CD14-positive monocyte (primary cell): ENCODE data around the gene SLC35F1. TPM values are rescaled to one million over a fixed set of nuclear protein-coding genes. Genes with fewer than 3 reads are reported as not detected.

Source experiments
- DNase-seq, 3 donors: peaks; one replicate each; pipeline ENCODE4 v3.0.0-alpha.2; 2011 to 2022
- H2AFZ ChIP-seq: 2 replicates; pipeline ENCODE4 v1.6.0; 2012; ENCODE audit warnings: mild to moderate bottlenecking, low read depth, low read length, inconsistent platforms; ENCODE audit not compliant: insufficient read depth, poor library complexity, severe bottlenecking
- H3K27ac ChIP-seq, 2 donors: 1 replicate in 1 of 2; 2 replicates in 1 of 2; pipeline ENCODE4 v1.5.1; 2012 to 2013; ENCODE audit warnings: low read length in 2 of 2, control low read depth in 1 of 2, inconsistent platforms in 1 of 2, low read depth in 1 of 2, mild to moderate bottlenecking in 1 of 2
- H3K27me3 ChIP-seq, 2 donors: one replicate each; pipeline versions ENCODE4 v1.6.0 to v1.6.1; 2011 to 2013; ENCODE audit warnings: low read length in 2 of 2; ENCODE audit not compliant: control insufficient read depth in 2 of 2, insufficient read depth in 2 of 2
- H3K36me3 ChIP-seq, 2 donors: replicated peaks in 1 of 2; 1 replicate in 1 of 2; 2 replicates in 1 of 2; pipeline versions ENCODE4 v1.5.1 to v1.6.1; 2012 to 2013; ENCODE audit warnings: low read length in 2 of 2, control low read depth in 1 of 2, inconsistent platforms in 1 of 2, mild to moderate bottlenecking in 1 of 2; ENCODE audit not compliant: insufficient read depth in 2 of 2, control insufficient read depth in 1 of 2
- H3K4me1 ChIP-seq, 2 donors: 1 replicate in 1 of 2; 2 replicates in 1 of 2; pipeline versions ENCODE4 v1.5.1 to v1.6.1; 2012 to 2013; ENCODE audit warnings: low read length in 2 of 2, control low read depth in 1 of 2, inconsistent platforms in 1 of 2, mild to moderate bottlenecking in 1 of 2, moderate library complexity in 1 of 2; ENCODE audit not compliant: insufficient read depth in 2 of 2, control insufficient read depth in 1 of 2
- H3K4me2 ChIP-seq: replicated peaks from 2 replicates; pipeline ENCODE3; 2012; ENCODE audit warnings: low read length, moderate library complexity, mild to moderate bottlenecking; ENCODE audit not compliant: poor library complexity, severe bottlenecking; ENCODE audit errors: extremely low read depth
- H3K4me3 ChIP-seq, 3 experiments: fragments of 200-600 bp in 1 of 3; sonication (generic) in 1 of 3; replicated peaks in 1 of 3; 1 replicate in 2 of 3; 2 replicates in 1 of 3; pipeline ENCODE4 v1.5.1; 2011 to 2013; ENCODE audit warnings: low read length in 3 of 3, mild to moderate bottlenecking in 3 of 3, control low read depth in 2 of 3, low read depth in 2 of 3, inconsistent platforms in 1 of 3, moderate library complexity in 1 of 3
- H3K79me2 ChIP-seq: 2 replicates; pipeline ENCODE4 v1.6.0; 2012; ENCODE audit warnings: mild to moderate bottlenecking, control low read depth, inconsistent platforms, low read length, moderate library complexity; ENCODE audit not compliant: insufficient read depth
- H3K9ac ChIP-seq: 2 replicates; pipeline ENCODE4 v1.6.0; 2017; ENCODE audit warnings: low read length, mild to moderate bottlenecking; ENCODE audit not compliant: insufficient read depth, poor library complexity, severe bottlenecking
- H3K9me3 ChIP-seq, 2 donors: replicated peaks in 1 of 2; 1 replicate in 1 of 2; 2 replicates in 1 of 2; pipeline versions ENCODE4 v1.5.1 to v1.6.1; 2012 to 2013; ENCODE audit warnings: low read length in 2 of 2, control low read depth in 1 of 2; ENCODE audit not compliant: control insufficient read depth in 1 of 2, insufficient read depth in 1 of 2
- H4K20me1 ChIP-seq: 2 replicates; pipeline ENCODE4 v1.6.0; 2012; ENCODE audit warnings: mild to moderate bottlenecking, low read length, control low read depth, moderate library complexity; ENCODE audit not compliant: insufficient read depth
- H3K27ac Mint-ChIP-seq, 7 donors: one replicate each; pipeline ENCODE4 v1.8.0; 2020; ENCODE audit warnings: mild to moderate bottlenecking in 7 of 7, mixed read lengths in 7 of 7, moderate library complexity in 6 of 7, inconsistent platforms in 2 of 7
- H3K27me3 Mint-ChIP-seq, 3 donors: one replicate each; pipeline ENCODE4 v1.8.0; 2021 to 2022; ENCODE audit warnings: low read depth in 3 of 3, mild to moderate bottlenecking in 3 of 3, mixed read lengths in 3 of 3, moderate library complexity in 3 of 3, inconsistent platforms in 1 of 3
- H3K36me3 Mint-ChIP-seq, 2 donors: one replicate each; pipeline ENCODE4 v1.8.0; 2020; ENCODE audit warnings: mixed read lengths in 2 of 2, inconsistent platforms in 1 of 2, mild to moderate bottlenecking in 1 of 2
- H3K4me1 Mint-ChIP-seq: one replicate; pipeline ENCODE4 v1.8.0; 2020; ENCODE audit warnings: mild to moderate bottlenecking, mixed read lengths
- H3K4me3 Mint-ChIP-seq, 2 donors: one replicate each; pipeline ENCODE4 v1.8.0; 2020; ENCODE audit warnings: mild to moderate bottlenecking in 2 of 2, mixed read lengths in 2 of 2, moderate library complexity in 1 of 2
- H3K9me3 Mint-ChIP-seq, 7 donors: one replicate each; pipeline ENCODE4 v1.8.0; 2020 to 2022; ENCODE audit warnings: mixed read lengths in 7 of 7, mild to moderate bottlenecking in 6 of 7, moderate library complexity in 6 of 7, inconsistent platforms in 2 of 7
- WGBS: methylation state at CpG from one replicate; pipeline ENCODE4 v1.1.5; 2013; ENCODE audit warnings: missing lambda C conversion rate; ENCODE audit not compliant: insufficient coverage; 5-methylcytosine and 5-hydroxymethylcytosine counted together
- intact Hi-C, 2 donors: fragments of 100-400 bp; cut with micrococcal nuclease; formaldehyde crosslinking; loops; one replicate each; pipeline versions ENCODE4 v1.15.0 to v1.15.1; 2023
- polyA plus RNA-seq, 3 donors: library from polyadenylated mRNA; depleted of rRNA in 1 of 3; unstranded in 2 of 3; stranded (reverse) in 1 of 3; fragments of 300-500 nt in 2 of 3; fragments of >200 nt in 1 of 3; fragmentation: Illumina TruSeq in 2 of 3; gene quantifications; 1 replicate in 2 of 3; 2 replicates in 1 of 3; pipeline ENCODE4 v1.2.3, GENCODE V29; 2012 to 2021
- TF ChIP-seq, protein P1 (sequence below): fragments of 200-600 bp; IDR thresholded peaks from one replicate; pipeline ENCODE4 v1.8.0; 2022; ENCODE audit warnings: antibody characterized with exemption, mild to moderate bottlenecking

SLC35F1 gene
- polyA plus RNA-seq, 3 donors = not detected

DNA sequence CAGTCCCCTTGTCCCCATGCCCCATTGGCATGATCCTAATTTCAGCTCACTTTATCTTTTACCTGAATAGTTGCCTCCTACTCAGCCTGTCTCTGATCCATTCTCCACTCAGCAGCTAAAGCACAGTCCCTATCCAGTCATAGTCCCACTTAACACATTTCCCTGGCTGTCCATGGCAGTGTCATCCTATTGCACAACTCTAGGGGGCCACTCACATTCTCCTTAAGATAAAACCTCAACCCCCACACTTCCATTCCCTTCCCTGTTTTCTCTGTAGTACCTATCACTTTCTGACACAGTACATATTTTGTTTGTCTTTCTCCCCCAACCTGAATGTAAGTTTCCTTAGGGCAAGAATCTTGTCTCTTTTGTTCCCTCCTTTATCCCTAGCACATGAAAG is 420.2 kb downstream of the SLC35F1 start:
- H3K36me3 ChIP-seq = no peaks in the 10 kb centered on the region
- no peaks in the 10 kb centered on the region for H3K9me3 ChIP-seq
- no peaks in the 10 kb centered on the region for H3K4me1 ChIP-seq
- TF ChIP-seq, protein P1, sequence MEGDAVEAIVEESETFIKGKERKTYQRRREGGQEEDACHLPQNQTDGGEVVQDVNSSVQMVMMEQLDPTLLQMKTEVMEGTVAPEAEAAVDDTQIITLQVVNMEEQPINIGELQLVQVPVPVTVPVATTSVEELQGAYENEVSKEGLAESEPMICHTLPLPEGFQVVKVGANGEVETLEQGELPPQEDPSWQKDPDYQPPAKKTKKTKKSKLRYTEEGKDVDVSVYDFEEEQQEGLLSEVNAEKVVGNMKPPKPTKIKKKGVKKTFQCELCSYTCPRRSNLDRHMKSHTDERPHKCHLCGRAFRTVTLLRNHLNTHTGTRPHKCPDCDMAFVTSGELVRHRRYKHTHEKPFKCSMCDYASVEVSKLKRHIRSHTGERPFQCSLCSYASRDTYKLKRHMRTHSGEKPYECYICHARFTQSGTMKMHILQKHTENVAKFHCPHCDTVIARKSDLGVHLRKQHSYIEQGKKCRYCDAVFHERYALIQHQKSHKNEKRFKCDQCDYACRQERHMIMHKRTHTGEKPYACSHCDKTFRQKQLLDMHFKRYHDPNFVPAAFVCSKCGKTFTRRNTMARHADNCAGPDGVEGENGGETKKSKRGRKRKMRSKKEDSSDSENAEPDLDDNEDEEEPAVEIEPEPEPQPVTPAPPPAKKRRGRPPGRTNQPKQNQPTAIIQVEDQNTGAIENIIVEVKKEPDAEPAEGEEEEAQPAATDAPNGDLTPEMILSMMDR = no peak
- Mint-ChIP-seq H3K9me3 (peaks cover 3 to 10% (median 6%) of the 10 kb centered on the region in 7 donors), H3K27me3 (peaks cover 2 to 3% (median 2%) of the 10 kb centered on the region in 3 donors), H3K36me3 (no peaks in the 10 kb centered on the region), H3K4me3 (no peak overlapping the region), H3K4me1 (no peaks in the 10 kb centered on the region), H3K27ac (no peak overlapping the region)
- no peak overlapping the region for H3K27ac ChIP-seq
- H3K4me3 ChIP-seq = no peak overlapping the region
- H3K27me3 ChIP-seq = no peaks in the 10 kb centered on the region
- H3K9ac ChIP-seq = no peak overlapping the region
- no peak overlapping the region for H2AFZ ChIP-seq
- DNase-seq = no peak
- no peaks in the 10 kb centered on the region for H4K20me1 ChIP-seq
- intact Hi-C loops = no loop called here
- H3K4me2 ChIP-seq = no peak overlapping the region
- H3K79me2 ChIP-seq = no peaks in the 10 kb centered on the region

- Mint-ChIP-seq H3K9me3 (peaks cover 0 to 16% (median 10%) of the 10 kb centered on the region in 7 donors), H3K4me1 (no peaks in the 10 kb centered on the region), H3K4me3 (no peak overlapping the region), H3K27ac (no peak overlapping the region), H3K36me3 (no peaks in the 10 kb centered on the region), H3K27me3 (peaks cover 0 to 1% (median 0%) of the 10 kb centered on the region in 3 donors)
- WGBS = no CpG with 5 or more reads among the region's 1 CpG
- Histone ChIP-seq H3K4me1 (no peaks in the 10 kb centered on the region), H3K27ac (no peak overlapping the region), H3K36me3 (no peaks in the 10 kb centered on the region), H3K9me3 (no peaks in the 10 kb centered on the region), H3K4me2 (no peak overlapping the region), H4K20me1 (no peaks in the 10 kb centered on the region), H3K9ac (no peak overlapping the region), H3K4me3 (no peak overlapping the region), H2AFZ (no peak overlapping the region), H3K27me3 (no peaks in the 10 kb centered on the region), H3K79me2 (no peaks in the 10 kb centered on the region)
- no peak for DNase-seq
- intact Hi-C loops = no loop called here
- TF ChIP-seq, protein P1 = no peak
Observed at GRCh38 chr6:118333772-118334171, 426.7 kb downstream of the SLC35F1 start.
